K562 treated with DMSO at 1 percent for 4 hours (cell line): ENCODE measurements around the gene DACH2. TPM values are rescaled to one million over a fixed set of nuclear protein-coding genes. Genes with fewer than 3 reads are reported as not detected.

Source experiments
- total RNA-seq: library from RNA; unstranded; fragments of 300-600 nt; gene quantifications from 2 replicates; pipeline ENCODE4 v1.2.3, GENCODE V29; 2022; ENCODE audit not compliant: insufficient read depth

The DACH2 gene
- total RNA-seq, result not detected in 2 replicates

DNA sequence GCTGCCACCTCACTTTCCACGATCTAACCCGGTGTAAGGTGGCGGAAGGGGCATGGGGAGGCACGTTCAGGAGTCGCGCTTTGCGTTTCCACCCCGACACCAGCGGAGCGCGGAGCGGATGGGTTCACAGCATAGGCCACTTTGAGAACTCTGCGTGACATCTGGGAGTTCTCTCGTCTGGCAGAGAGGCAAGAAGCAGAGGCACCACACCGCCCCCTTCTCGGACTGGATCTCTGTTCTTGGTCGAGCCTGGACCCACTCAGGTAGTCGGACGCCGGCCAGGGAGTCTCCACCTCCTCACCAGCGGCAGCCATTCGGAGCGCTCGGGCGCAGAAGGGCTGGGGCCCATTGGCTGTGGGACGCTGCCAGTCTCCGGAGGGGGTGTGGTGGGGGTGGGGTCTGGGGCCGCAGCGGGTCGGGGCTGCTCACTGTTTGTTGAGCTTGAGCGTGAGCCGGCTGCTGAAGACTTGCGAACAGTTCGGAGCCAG is at the start of gene DACH2:
TSS of gene DACH2 (plus strand) at position 428 of the 488 bp plus-strand sequence.

Other genes starting within 250 kb of the DACH2 start
- gene CHM, start 100.9 kb upstream of the DACH2 start, total RNA-seq, result 3.8 and 4.1 TPM in 2 replicates